ENCODE data around the gene SLC12A9.
"Not testable (repeated sequence)": the region's sequence is repeated elsewhere in the genome, so short reads cannot be mapped to it uniquely, and the experiment has no call there.

The SLC12A9 gene

DNA sequence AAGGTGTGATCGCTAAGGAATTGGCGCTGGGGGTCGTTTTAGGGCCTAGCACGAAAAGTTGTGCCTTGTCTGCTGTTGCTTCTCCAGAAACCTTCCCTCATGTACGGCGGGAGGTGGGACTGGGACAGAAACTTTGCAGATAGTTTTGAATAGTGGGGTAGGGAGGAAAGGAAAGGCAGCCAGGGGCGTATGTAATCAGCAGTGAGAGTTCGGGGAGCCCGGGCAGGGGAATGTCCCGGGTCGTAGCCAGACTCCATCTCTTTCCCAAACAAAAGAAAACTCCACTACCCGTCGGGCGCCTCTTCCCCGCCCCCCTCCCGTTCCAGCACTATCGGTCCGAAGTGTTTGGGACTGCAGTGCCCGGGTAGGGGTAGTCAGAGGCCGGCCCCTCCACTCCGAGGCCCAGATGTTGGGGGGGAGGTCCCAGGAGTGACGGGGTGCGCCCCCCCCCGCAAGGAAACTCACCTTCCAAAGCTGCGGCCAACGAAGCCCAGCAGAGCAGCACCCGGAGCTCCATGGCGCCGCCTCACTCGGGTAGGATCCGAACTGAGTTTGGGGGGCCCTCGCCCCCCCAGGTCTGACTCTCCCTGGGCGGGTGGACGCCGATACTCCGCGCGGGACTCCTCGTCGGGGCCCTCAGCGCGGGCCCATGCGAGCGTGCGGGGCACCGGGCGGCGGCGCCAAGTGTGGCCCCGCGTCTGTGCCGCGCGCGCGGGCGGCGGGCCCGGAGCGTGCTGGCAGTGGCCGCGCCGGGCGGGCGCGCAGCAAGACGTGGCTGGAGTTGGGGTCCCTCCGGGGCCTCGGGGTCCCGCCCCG, 25.8 kb upstream of the SLC12A9 start:
- no peak for DNase-seq (ENCODE audit: low read depth)

DNA sequence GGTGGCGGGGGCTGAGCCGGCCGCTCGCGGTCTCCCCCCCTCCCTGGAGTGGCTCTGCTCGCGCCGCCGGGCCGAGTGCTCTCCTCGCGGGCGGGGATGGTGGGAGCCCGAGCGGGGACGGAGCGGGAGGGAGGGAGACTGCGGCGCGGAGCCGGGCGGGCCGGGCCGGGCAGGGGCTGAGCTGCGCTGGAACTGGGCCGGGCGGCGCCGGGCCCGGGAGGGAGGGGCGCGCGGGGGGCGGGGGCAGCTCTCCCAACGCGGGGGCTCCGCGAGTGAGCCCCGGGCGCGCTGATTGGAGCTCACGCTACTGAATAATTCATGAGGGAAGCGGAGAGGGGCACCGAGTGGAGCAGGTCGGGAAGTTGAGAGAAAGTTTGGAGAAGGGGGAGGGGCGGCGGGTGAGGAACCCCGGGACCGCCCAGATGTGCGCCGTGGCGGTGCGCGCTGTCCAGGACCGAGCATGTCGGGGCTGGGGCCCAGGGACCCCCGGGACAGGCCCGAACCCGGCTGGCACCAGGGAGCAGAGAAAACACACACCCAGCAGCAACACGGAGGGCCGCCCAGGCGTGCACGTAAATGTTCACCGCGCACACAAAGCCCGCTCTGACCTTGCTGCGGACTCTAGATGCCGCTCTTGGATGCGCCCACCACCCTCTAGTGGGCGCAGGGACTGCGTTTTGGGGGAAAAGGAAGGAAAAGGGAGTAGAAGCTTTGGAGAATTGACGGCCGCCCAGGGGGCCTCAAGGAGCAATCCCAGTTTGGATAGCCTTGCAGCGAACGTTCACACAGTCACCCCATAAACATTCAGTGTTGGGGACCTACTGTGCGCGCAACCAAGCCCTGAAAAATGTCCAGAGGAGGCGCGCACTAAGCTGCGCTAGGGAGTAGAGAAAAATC, 24.9 kb upstream of the SLC12A9 start, which contains the start of gene EPHB4:
TSS of gene EPHB4 (minus strand) at position 194 of the 897 bp plus-strand sequence. CDS start 493 bp downstream, outside the sequence.
- no peak for DNase-seq (ENCODE audit: low read depth)

- no peak for DNase-seq (ENCODE audit: low read depth)
Measured at GRCh38 chr7:100829150-100829716, 23.3 kb upstream of the SLC12A9 start.

DNA sequence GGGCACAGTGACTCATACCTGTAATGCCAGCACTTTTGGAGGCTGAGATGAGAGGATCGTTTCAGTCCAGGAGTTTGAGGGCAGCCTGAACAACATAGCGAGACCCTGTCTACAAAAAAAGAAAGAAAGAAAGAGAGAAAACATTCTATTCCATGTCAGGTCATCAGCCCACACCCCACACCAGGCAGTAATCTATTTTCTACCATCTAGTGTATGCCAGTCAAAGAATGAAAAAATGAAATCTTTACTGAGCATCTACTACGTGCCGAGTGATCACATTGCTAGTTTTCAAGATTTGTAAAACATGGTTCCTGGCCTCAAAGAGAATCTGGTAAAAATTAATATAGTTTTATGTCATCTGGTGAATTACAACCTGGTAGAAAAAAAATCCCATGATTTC, 22.1 kb upstream of the SLC12A9 start:
- DNase-seq (ENCODE audit: low read depth) = no peak

DNA sequence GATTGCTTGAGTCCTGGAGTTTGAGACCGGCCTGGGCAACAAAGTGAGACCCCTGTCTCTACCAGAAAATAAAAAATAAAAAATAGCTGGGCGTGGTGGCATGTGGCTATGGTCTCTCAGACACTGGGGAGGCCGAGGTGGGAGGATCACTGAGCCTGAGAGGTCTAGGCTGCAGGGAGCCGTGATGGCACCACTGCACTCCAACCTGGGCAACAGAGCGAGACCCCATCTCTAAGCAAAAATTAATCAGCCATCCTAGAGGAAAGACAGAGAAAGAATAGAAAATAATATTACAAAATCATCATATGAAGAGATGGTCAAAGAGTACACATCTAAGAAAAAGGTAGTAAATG, 20.3 kb upstream of the SLC12A9 start:
- no peak for DNase-seq (ENCODE audit: low read depth)

GRCh38 chr7:100835903-100836811, 16.4 kb upstream of the SLC12A9 start:
- DNase-seq (ENCODE audit: low read depth) = no peak

- DNase-seq (ENCODE audit: low read depth) = no peak
Measured at GRCh38 chr7:100836812-100837098, 15.8 kb upstream of the SLC12A9 start.

DNA sequence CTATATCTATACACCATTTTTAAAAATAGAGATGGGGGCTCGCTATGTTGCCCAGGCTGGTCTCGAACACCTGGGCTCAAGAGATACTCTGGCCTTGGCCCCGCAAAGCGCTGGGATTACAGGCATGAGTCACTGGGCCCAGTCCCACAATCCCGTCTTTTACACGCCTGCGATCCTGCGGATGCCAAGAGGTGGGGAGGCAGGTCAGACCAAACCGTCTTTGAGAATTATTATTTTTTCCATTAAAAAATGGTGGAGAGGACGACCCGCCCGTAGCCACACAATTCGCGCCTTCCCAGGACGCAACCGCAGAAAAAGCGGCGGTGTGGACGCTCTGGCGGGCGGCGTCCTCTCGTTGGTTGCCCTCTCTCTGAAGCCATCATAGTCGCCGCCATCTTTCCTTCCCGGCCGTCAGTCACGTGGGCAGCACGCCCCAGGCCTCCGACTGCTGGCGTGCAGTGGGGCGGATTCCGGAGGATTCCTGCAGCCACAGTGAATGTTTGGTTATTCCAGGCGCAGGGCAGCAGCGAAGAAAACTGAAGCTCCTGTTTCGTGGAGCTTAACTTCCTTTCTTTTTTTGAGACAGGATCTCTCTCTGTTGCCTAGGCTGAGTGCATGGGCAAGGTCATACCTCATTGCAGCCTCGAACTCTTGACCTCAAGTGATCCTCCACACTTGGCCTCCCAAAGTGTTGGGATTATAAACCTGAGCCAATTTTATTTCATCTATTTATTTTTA, 15.2 kb upstream of the SLC12A9 start:
- peak; percentile 46 for DNase-seq (ENCODE audit: low read depth)

GRCh38 chr7:100839361-100839760, 13.2 kb upstream of the SLC12A9 start:
- DNase-seq (ENCODE audit: low read depth) = no peak

GRCh38 chr7:100840470-100841100, 11.9 kb upstream of the SLC12A9 start:
- no peak for DNase-seq (ENCODE audit: low read depth)

DNA sequence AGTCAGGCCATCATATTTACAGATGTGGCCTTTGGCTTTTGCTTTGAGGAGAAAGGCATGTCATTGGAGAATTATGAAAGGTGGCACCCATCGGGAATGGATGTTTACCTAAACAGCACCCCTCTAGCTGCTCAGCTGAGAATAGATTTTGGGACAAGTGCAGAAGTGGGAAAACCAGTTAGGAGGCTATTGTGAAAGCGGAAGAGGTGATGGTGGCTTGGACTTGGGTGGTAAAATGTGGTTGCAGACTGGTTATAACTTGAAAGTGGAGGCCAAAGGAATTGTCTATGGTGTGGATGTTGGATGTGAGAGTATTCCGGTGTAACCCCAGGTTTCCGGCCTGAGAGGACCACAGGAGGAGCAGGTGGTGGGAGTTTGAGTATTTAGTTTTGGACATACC, 5.2 kb upstream of the SLC12A9 start:
- no peak for DNase-seq (ENCODE audit: low read depth)

GRCh38 chr7:100854146-100854895, 1.8 kb downstream of the SLC12A9 start:
- DNase-seq (ENCODE audit: low read depth) = no peak

DNA sequence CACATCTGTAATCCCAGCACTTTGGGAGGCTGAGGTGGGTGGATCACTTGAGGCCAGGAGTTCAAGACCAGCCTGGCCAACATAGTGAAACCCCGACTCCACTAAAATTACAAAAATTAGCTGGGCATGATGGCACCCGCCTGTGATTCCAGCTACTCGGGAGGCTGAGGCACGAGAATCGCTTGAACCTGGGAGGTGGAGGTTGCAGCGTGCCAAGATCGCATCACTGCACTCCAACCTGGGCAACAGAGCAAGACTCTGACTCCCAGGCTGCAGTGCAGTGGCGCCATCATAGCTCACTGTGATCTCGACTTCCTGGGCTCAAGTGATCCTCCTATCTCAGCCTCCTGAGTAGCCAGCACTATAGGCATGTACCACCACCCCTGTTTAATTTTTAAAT, 2.4 kb downstream of the SLC12A9 start:
- not testable (repeated sequence) for DNase-seq (ENCODE audit: low read depth)

- DNase-seq (ENCODE audit: low read depth) = no peak
Measured at GRCh38 chr7:100855515-100855914, 3.0 kb downstream of the SLC12A9 start.

DNA sequence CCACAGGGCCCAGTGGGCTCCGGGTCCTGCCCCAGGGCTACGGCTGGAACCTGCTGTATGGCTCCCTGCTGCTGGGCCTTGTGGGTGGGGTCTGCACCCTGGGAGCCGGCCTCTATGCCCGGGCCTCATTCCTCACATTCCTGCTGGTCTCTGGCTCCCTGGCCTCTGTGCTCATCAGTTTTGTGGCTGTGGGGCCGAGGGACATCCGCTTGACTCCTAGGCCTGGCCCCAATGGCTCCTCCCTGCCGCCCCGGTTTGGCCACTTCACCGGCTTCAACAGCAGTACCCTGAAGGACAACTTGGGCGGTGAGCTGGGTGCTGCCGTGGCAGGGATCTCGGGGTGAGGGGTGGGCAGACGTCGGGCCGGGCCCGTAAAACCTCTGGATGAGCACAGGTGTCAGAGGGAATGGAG, 4.4 kb downstream of the SLC12A9 start:
- no peak for DNase-seq (ENCODE audit: low read depth)

- DNase-seq (ENCODE audit: low read depth) = no peak
Measured at GRCh38 chr7:100859856-100860255, 7.3 kb downstream of the SLC12A9 start.

DNA sequence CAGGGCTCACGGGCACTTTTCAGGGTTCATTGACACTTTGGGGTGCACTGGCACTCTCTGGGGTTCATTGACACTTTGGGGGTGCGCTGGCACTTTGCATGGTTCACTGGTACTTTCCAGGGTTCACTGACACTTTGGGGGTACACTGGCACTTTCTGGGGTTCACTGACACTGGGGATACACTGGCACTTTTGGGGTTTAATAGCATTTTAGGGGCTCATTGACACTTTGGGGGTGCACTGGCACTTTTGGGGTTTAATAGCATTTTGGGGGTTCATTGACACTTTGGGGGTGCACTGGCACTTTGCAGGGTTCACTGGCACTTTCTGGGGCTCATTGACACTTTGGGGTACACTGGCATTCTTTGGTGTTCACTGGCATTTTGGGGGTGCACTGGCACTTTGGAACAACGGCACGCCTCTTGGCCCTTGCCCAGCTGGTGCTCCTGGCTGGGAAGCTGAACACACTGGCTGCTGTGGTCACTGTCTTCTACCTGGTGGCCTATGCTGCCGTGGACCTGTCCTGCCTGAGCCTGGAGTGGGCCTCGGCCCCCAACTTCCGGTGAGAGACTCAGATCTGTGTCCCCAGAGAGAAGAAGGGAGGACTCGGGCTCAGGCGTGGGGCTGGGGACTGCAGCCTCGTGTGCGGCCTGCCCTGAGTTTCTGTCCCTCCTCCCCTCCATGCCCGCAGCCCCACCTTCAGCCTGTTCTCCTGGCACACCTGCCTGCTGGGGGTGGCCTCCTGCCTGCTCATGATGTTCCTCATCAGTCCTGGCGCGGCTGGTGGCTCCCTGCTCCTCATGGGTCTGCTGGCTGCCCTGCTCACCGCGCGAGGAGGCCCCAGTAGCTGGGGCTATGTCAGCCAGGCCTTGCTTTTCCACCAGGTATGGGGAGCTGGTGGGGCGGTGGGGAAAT, 8.4 kb downstream of the SLC12A9 start:
- no peak for DNase-seq (ENCODE audit: low read depth)

DNA sequence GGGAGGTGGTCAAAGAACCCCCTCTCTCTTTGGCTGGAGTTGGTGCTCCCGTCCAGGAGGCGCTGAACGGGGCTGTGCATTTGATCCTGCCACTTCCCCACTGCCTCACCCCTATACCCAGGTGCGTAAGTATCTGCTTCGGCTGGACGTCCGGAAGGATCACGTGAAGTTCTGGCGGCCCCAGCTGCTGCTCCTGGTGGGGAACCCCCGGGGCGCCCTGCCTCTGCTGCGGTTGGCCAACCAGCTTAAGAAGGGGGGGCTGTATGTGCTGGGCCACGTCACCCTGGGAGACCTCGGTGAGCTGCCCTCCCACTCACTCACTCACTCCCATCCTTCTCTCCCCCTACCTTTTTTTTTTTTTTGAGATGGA, 9.1 kb downstream of the SLC12A9 start:
- no peak for DNase-seq (ENCODE audit: low read depth)

DNA sequence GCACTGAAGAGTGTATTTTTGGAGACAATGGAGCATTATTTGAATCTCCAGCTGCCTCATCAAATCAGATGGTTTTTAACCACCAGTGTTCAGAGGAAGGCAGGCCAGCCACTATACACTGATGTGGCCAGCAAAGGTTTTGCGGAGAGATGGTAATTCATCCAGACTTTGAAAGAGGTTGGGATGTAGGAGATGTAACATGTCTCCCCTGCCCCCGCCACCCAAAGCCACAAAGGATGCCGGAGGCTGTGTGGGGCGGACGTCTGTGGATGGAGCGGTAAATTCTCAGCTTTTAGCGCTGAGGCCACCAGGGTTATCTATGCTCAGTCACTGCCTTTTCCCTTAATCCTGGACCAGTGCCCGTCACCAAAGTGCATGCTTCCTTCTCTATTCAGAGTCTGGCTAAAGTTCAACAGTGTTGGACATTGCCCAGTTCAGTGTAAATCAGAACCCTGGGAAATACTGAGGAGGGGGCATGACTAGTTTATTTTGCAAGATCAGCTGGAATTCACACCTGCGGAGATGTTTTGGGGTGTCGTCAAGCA, 11.0 kb downstream of the SLC12A9 start:
- no peak for DNase-seq (ENCODE audit: low read depth)

Data from stimulated activated CD8-positive, alpha-beta memory T cell treated with anti-CD3 and anti-CD28 coated beads, Interleukin-15, amount 100 ng/mL, for 24 hours (primary cell).